Activated T-helper 1 cell treated with anti-CD3 and anti-CD28 coated beads, Interleukin-12 subunit alpha, Interleukin-12 subunit beta, Interleukin-2, Interleukin-4 antibody, amounts not matched to agents 30 ng/mL and 10 ng/mL and 1 ng/mL, durations not matched to agents 14 hours and 24 hours and 36 hours (primary cell): ENCODE results near the gene PCNX3. TPM values are rescaled to one million over a fixed set of nuclear protein-coding genes. Genes with fewer than 3 reads are reported as not detected.

Experiments
- DNase-seq: peaks from one replicate; pipeline ENCODE4 v3.0.0; 2021; ENCODE audit warnings: low spot score
- H3K27ac Mint-ChIP-seq: one replicate; pipeline ENCODE4 v1.8.0; 2021; ENCODE audit warnings: mild to moderate bottlenecking, mixed read lengths
- H3K27me3 Mint-ChIP-seq: one replicate; pipeline ENCODE4 v1.8.0; 2022; ENCODE audit warnings: mild to moderate bottlenecking, moderate library complexity, mixed read lengths; ENCODE audit not compliant: insufficient read depth
- H3K36me3 Mint-ChIP-seq: one replicate; pipeline ENCODE4 v1.8.0; 2021; ENCODE audit warnings: low read depth, mixed read lengths
- H3K4me1 Mint-ChIP-seq: one replicate; pipeline ENCODE4 v1.8.0; 2021; ENCODE audit warnings: low read depth, mixed read lengths
- H3K4me3 Mint-ChIP-seq: one replicate; pipeline ENCODE4 v1.8.0; 2021; ENCODE audit warnings: mild to moderate bottlenecking, moderate library complexity, mixed read lengths
- H3K9me3 Mint-ChIP-seq: one replicate; pipeline ENCODE4 v1.8.0; 2021; ENCODE audit warnings: mixed read lengths
- intact Hi-C: fragments of 100-400 bp; cut with micrococcal nuclease; formaldehyde crosslinking; loops from one replicate; pipeline ENCODE4 v1.15.1; 2024
- total RNA-seq: library from RNA; stranded (reverse); gene quantifications from 2 replicates; pipeline ENCODE4 v1.2.3, GENCODE V29; 2022

Gene PCNX3
- total RNA-seq, 1 donor from 2014 or later = 55.0 TPM

GRCh38 chr11:65620666-65621065 is 5.1 kb downstream of the PCNX3 start:
- intact Hi-C loops = loop anchor here (1.0 kb wide), 1 partner anchor 17 kb away; no protein-coding TSS in a partner anchor
- DNase-seq = no peak
- H3K9me3 Mint-ChIP-seq = no peaks in the 10 kb centered on the region
- peaks cover 9% of the 10 kb centered on the region for H3K4me1 Mint-ChIP-seq
- no peak overlapping the region for H3K4me3 Mint-ChIP-seq
- H3K36me3 Mint-ChIP-seq = peaks cover 33% of the 10 kb centered on the region
- no peak overlapping the region for H3K27ac Mint-ChIP-seq
- H3K27me3 Mint-ChIP-seq = no peaks in the 10 kb centered on the region

DNA sequence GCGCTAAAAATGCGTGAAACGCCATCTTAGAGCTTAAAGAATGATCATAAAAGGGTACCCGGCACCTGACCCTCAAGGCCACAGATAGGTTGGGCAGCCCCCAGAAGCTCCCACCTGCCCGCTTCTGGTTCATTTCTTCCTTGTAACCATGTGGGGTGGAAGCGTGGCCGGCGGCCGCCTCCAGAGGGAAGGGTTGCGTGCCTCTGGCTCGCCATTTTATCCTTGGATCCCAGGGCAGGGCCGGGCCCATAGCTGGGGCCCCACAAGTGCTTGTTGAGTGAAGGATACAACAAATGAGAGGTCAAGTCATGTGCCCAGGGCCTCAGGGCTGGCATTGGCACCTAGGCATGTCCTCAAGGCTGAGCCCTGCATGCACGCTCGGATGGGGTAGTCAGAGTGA is 5.9 kb downstream of the PCNX3 start:
- Mint-ChIP-seq H3K36me3 (peaks cover 32% of the 10 kb centered on the region), H3K9me3 (no peaks in the 10 kb centered on the region), H3K27me3 (no peaks in the 10 kb centered on the region)

DNA sequence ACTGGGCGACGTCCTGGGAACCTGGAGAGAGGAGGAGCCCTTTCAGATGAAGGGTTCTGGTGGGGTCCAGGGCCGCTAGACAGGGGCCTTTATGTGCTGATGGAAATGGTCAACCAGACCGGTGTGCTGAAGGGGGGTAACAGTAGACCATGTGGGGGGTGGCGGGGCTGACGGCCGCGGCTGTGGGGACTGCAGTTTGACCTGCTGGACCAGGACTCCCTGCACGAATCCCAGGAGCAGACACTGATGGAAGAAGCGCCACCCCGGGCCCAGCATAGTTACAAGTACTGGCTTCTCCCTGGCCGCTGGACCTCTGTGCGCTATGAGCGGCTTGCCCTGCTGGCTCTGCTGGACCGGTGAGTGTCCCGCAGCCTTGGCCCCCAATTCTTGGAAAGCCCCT is 6.4 kb downstream of the PCNX3 start:
- no peak overlapping the region for H3K27ac Mint-ChIP-seq
- H3K4me1 Mint-ChIP-seq = no peaks in the 10 kb centered on the region
- H3K9me3 Mint-ChIP-seq = no peaks in the 10 kb centered on the region
- H3K27me3 Mint-ChIP-seq = no peaks in the 10 kb centered on the region
- DNase-seq = no peak
- no peak overlapping the region for H3K4me3 Mint-ChIP-seq
- peaks cover 34% of the 10 kb centered on the region for H3K36me3 Mint-ChIP-seq
- intact Hi-C loops = no loop called here

More for the DNA sequence above, 5.9 kb downstream of the PCNX3 start:
- H3K4me3 Mint-ChIP-seq = no peak overlapping the region
- DNase-seq = no peak
- intact Hi-C loops = loop anchor here (1.0 kb wide), 1 partner anchor 18 kb away; no protein-coding TSS in a partner anchor
- no peak overlapping the region for H3K27ac Mint-ChIP-seq
- H3K4me1 Mint-ChIP-seq = peaks cover 6% of the 10 kb centered on the region

GRCh38 chr11:65623177-65623576 is 7.6 kb downstream of the PCNX3 start:
- H3K27me3 Mint-ChIP-seq = no peaks in the 10 kb centered on the region

GRCh38 chr11:65623852-65624616 is 8.5 kb downstream of the PCNX3 start:
- Mint-ChIP-seq H3K27ac (no peak overlapping the region), H3K36me3 (peaks cover 37% of the 10 kb centered on the region), H3K27me3 (no peaks in the 10 kb centered on the region), H3K4me3 (no peak overlapping the region), H3K9me3 (no peaks in the 10 kb centered on the region), H3K4me1 (no peaks in the 10 kb centered on the region)
- intact Hi-C loops = no loop called here
- no peak for DNase-seq

More at GRCh38 chr11:65623177-65623576, 7.6 kb downstream of the PCNX3 start:
- H3K27ac Mint-ChIP-seq = no peak overlapping the region
- no peak for DNase-seq
- peaks cover 39% of the 10 kb centered on the region for H3K36me3 Mint-ChIP-seq
- H3K4me1 Mint-ChIP-seq = no peaks in the 10 kb centered on the region
- H3K4me3 Mint-ChIP-seq = no peak overlapping the region
- intact Hi-C loops = no loop called here
- H3K9me3 Mint-ChIP-seq = no peaks in the 10 kb centered on the region

DNA sequence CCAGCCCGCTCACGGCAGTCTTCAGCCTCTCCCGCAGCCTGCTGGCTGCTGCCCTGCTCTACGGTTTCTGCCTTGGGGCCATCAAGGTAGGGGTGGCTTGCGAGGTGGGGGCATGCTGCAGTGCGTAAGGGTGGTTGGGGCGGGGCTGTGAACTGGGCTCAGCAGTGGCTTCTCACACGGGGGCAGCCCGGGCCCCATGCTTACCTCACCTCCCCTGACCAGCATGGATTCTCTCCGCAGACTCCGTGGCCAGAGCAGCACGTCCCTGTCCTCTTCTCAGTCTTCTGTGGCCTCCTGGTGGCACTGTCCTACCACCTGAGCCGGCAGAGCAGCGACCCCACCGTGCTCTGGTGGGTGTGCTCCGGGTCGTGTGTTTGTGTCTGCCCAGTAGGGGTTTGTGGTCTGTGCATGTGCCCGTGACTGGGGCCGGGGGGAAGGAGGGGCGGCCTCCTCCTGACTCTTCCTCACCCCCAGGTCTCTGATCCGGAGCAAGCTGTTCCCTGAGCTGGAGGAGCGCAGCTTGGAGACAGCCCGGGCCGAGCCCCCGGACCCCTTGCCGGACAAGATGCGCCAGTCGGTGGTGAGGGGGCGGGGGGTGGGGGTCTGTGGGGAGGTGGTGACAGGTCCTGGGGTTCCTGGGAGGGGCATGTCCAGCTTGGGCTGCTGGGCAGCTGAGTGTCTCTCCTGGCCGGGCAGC is 9.5 kb downstream of the PCNX3 start:
- no peaks in the 10 kb centered on the region for H3K9me3 Mint-ChIP-seq
- no peak overlapping the region for H3K27ac Mint-ChIP-seq
- intact Hi-C loops = no loop called here
- no peaks in the 10 kb centered on the region for H3K4me1 Mint-ChIP-seq
- H3K27me3 Mint-ChIP-seq = no peaks in the 10 kb centered on the region
- peaks cover 32% of the 10 kb centered on the region for H3K36me3 Mint-ChIP-seq
- H3K4me3 Mint-ChIP-seq = no peak overlapping the region
- DNase-seq = no peak

GRCh38 chr11:65625628-65626342 is 10.2 kb downstream of the PCNX3 start:
- no peak overlapping the region for H3K4me3 Mint-ChIP-seq
- H3K9me3 Mint-ChIP-seq = no peaks in the 10 kb centered on the region
- DNase-seq = peak; percentile 35
- H3K27ac Mint-ChIP-seq = no peak overlapping the region
- peaks cover 32% of the 10 kb centered on the region for H3K36me3 Mint-ChIP-seq
- no peaks in the 10 kb centered on the region for H3K4me1 Mint-ChIP-seq
- no peaks in the 10 kb centered on the region for H3K27me3 Mint-ChIP-seq
- intact Hi-C loops = no loop called here

DNA sequence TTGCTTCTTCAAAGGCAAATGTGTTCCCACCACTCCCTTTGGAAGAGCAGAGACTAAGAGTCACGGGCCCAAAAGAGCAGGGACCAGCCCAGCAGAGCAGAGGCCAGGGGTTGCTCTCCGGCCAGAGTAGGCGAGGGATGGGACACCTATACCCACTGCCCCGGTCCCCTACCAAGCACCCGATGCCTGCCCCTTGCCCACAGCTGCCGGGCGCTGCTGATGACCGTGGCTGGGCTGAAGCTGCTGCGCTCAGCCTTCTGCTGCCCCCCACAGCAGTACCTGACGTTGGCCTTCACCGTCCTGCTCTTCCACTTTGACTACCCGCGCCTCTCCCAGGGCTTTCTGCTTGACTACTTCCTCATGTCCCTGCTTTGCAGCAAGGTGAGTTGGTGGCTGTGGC is 11.6 kb downstream of the PCNX3 start:
- no peak for DNase-seq
- H3K27me3 Mint-ChIP-seq = no peaks in the 10 kb centered on the region
- no peak overlapping the region for H3K4me3 Mint-ChIP-seq
- intact Hi-C loops = no loop called here
- H3K4me1 Mint-ChIP-seq = no peaks in the 10 kb centered on the region
- peaks cover 27% of the 10 kb centered on the region for H3K36me3 Mint-ChIP-seq
- no peak overlapping the region for H3K27ac Mint-ChIP-seq
- H3K9me3 Mint-ChIP-seq = no peaks in the 10 kb centered on the region

- no peak for DNase-seq
- Mint-ChIP-seq H3K9me3 (no peaks in the 10 kb centered on the region), H3K4me1 (peaks cover 7% of the 10 kb centered on the region), H3K4me3 (no peak overlapping the region), H3K27me3 (no peaks in the 10 kb centered on the region), H3K27ac (no peak overlapping the region), H3K36me3 (peaks cover 22% of the 10 kb centered on the region)
- intact Hi-C loops = no loop called here
Measured at GRCh38 chr11:65629579-65629978, 14.0 kb downstream of the PCNX3 start.

- intact Hi-C loops = no loop called here
- Mint-ChIP-seq H3K27me3 (no peaks in the 10 kb centered on the region), H3K27ac (no peak overlapping the region), H3K4me3 (no peak overlapping the region), H3K4me1 (peaks cover 7% of the 10 kb centered on the region), H3K9me3 (no peaks in the 10 kb centered on the region), H3K36me3 (peaks cover 23% of the 10 kb centered on the region)
- DNase-seq = no peak
Measured at GRCh38 chr11:65630215-65630614, 14.6 kb downstream of the PCNX3 start.

DNA sequence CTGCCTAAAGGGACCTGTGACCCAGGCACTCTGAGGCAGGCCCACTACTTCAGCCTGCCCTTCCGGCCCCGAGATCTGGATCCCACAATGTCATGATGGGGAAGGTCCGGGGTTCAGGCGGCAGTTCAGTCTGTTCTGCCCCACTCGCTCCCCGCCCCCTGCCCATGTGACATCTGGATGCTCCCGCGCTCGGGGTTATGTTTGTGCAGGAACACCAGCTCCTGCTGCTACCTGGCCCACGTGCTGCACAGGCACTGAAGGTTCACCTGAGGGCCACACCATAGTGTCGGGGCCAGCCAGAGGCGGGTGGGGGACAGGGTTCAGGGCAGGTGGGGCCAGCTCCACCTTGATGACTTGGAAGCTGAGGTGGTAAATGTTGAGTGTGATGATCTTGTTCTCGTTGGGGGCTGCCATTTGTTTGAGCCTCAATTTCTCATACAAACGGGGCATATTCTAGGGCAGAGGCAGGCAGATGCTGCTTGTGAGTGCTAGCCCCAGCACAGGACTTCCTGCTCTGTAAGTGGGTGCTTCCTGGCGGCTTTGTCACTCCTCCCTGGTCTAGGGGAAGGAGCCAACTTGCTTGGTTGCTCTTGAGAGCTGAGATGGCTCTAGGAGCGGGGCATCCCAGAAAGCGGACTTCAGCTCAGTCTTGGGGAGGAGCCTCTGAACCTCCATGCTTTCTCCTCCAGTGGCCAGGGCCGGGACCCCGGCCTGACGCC is 18.0 kb downstream of the PCNX3 start:
- H3K27ac Mint-ChIP-seq = no peak overlapping the region
- no peak for DNase-seq
- intact Hi-C loops = no loop called here
- H3K4me3 Mint-ChIP-seq = no peak overlapping the region
- no peaks in the 10 kb centered on the region for H3K27me3 Mint-ChIP-seq
- H3K36me3 Mint-ChIP-seq = peaks cover 23% of the 10 kb centered on the region
- H3K9me3 Mint-ChIP-seq = no peaks in the 10 kb centered on the region
- H3K4me1 Mint-ChIP-seq = peaks cover 22% of the 10 kb centered on the region

DNA sequence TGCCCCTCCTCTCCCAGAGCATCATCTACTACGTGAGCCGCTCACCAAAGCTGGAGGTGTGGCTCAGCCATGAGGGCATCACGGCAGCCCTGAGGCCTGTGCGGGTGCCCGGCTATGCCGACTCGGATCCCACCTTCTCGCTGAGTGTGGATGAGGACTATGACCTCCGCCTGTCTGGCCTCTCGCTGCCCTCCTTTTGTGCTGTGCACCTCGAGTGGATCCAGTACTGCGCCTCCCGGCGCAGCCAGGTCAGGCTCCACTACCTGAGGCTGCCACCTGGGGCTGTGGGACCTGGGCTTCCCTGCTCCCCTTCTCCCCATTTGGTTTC is 18.5 kb downstream of the PCNX3 start:
- Mint-ChIP-seq H3K4me3 (no peak overlapping the region), H3K27ac (no peak overlapping the region), H3K27me3 (no peaks in the 10 kb centered on the region), H3K36me3 (peaks cover 23% of the 10 kb centered on the region), H3K4me1 (peaks cover 27% of the 10 kb centered on the region), H3K9me3 (no peaks in the 10 kb centered on the region)
- no peak for DNase-seq
- intact Hi-C loops = no loop called here
